Loucy (cell line): Measurements from ENCODE around the gene INO80C.

ENCODE experiments used
- H2AFZ ChIP-seq: fragments of 200-600 bp; sonication (generic); 2 replicates; pipeline ENCODE4 v1.6.0; 2016; ENCODE audit warnings: antibody characterized with exemption, mild to moderate bottlenecking, low read length, moderate library complexity
- H3F3A ChIP-seq: fragments of 200-600 bp; 2 replicates; pipeline ENCODE4 v1.6.0; 2016; ENCODE audit warnings: antibody characterized with exemption, low read depth, mild to moderate bottlenecking
- H3K27me3 ChIP-seq: fragments of 200-600 bp; sonication (generic); 2 replicates; pipeline ENCODE4 v1.6.1; 2014; ENCODE audit warnings: low read length, mild to moderate bottlenecking; ENCODE audit not compliant: insufficient read depth, poor library complexity, severe bottlenecking
- H3K36me3 ChIP-seq: fragments of 200-600 bp; sonication (generic); 2 replicates; pipeline ENCODE4 v1.6.1; 2016; ENCODE audit warnings: low read length; ENCODE audit not compliant: insufficient read depth
- H3K4me1 ChIP-seq: fragments of 200-600 bp; sonication (generic); 2 replicates; pipeline ENCODE4 v1.5.1; 2014; ENCODE audit warnings: low read length, mild to moderate bottlenecking; ENCODE audit not compliant: insufficient read depth, poor library complexity, severe bottlenecking
- H3K4me2 ChIP-seq: fragments of 200-600 bp; sonication (generic); 2 replicates; pipeline ENCODE4 v1.6.0; 2014; ENCODE audit warnings: antibody characterized with exemption, low read length, low read depth, mild to moderate bottlenecking; ENCODE audit not compliant: poor library complexity, severe bottlenecking
- H3K4me3 ChIP-seq: fragments of 200-600 bp; sonication (generic); 2 replicates; pipeline ENCODE4 v1.5.1; 2014; ENCODE audit warnings: low read length, mild to moderate bottlenecking, mixed read lengths; ENCODE audit not compliant: poor library complexity, severe bottlenecking
- H3K79me2 ChIP-seq: fragments of 200-600 bp; sonication (generic); 2 replicates; pipeline ENCODE4 v1.6.1; 2014; ENCODE audit warnings: low read length; ENCODE audit not compliant: insufficient read depth
- H3K9ac ChIP-seq: fragments of 200-600 bp; sonication (generic); 2 replicates; pipeline ENCODE4 v1.6.0; 2014; ENCODE audit warnings: mild to moderate bottlenecking, low read depth, low read length, moderate library complexity; ENCODE audit not compliant: poor library complexity, severe bottlenecking
- H3K9me2 ChIP-seq: fragments of 200-600 bp; sonication (generic); replicated peaks from 2 replicates; pipeline ENCODE4 v1.6.1; 2016; ENCODE audit warnings: low read depth, low read length, mixed read lengths
- H3K9me3 ChIP-seq: fragments of 200-600 bp; sonication (generic); 2 replicates; pipeline ENCODE4 v1.6.1; 2014; ENCODE audit warnings: mild to moderate bottlenecking, antibody characterized with exemption, low read length, low read depth; ENCODE audit not compliant: insufficient read depth
- H4K20me1 ChIP-seq: fragments of 200-600 bp; sonication (generic); 2 replicates; pipeline ENCODE4 v1.6.0; 2014; ENCODE audit warnings: antibody characterized with exemption, low read length, mild to moderate bottlenecking; ENCODE audit not compliant: insufficient read depth, poor library complexity, severe bottlenecking
- CTCF ChIP-seq: fragments of 200-600 bp; sonication (generic); conservative IDR thresholded peaks from 2 replicates; pipeline ENCODE4 v1.5.1; 2014; ENCODE audit warnings: mild to moderate bottlenecking, antibody characterized with exemption, low read length
- EZH2phosphoT487 ChIP-seq: fragments of 200-600 bp; IDR thresholded peaks from 2 replicates; pipeline ENCODE4 v1.6.1; 2018; ENCODE audit warnings: antibody characterized with exemption, mild to moderate bottlenecking, moderate library complexity, borderline replicate concordance

The INO80C gene

GRCh38 chr18:35465329-35465728 lies 32.4 kb downstream of the INO80C start:
- TF ChIP-seq EZH2phosphoT487: no peak
- no peak for TF ChIP-seq CTCF
- Histone ChIP-seq H2AFZ (no peak overlapping the region), H3K79me2 (no peaks in the 10 kb centered on the region), H3K4me1 (peaks cover 5% of the 10 kb centered on the region), H3K4me2 (no peak overlapping the region), H3K4me3 (no peak overlapping the region), H3K36me3 (no peaks in the 10 kb centered on the region; the same call in 1 of the 2 replicates), H3F3A (no peaks in the 10 kb centered on the region), H3K9me2 (no peaks in the 10 kb centered on the region), H3K9me3 (no peaks in the 10 kb centered on the region), H3K9ac (no peak overlapping the region), H4K20me1 (no peaks in the 10 kb centered on the region), H3K27me3 (no peaks in the 10 kb centered on the region)

- H3K4me1 ChIP-seq: peaks cover 5% of the 10 kb centered on the region
- H4K20me1 ChIP-seq: no peaks in the 10 kb centered on the region
- no peak overlapping the region for H3K4me2 ChIP-seq
- H3K36me3 ChIP-seq: no peaks in the 10 kb centered on the region
- no peaks in the 10 kb centered on the region for H3K79me2 ChIP-seq
- TF ChIP-seq CTCF (no peak), EZH2phosphoT487 (no peak)
- H2AFZ ChIP-seq: no peak overlapping the region
- no peaks in the 10 kb centered on the region for H3F3A ChIP-seq
- H3K9me3 ChIP-seq: no peaks in the 10 kb centered on the region
- H3K27me3 ChIP-seq: no peaks in the 10 kb centered on the region
- H3K9me2 ChIP-seq: no peaks in the 10 kb centered on the region
- H3K4me3 ChIP-seq: no peak overlapping the region
- H3K9ac ChIP-seq: no peak overlapping the region
These were observed 32.9 kb downstream of the INO80C start for GRCh38 chr18:35464831-35465279.

- H3K9me2 ChIP-seq: no peaks in the 10 kb centered on the region
- H2AFZ ChIP-seq: no peak overlapping the region
- no peaks in the 10 kb centered on the region for H4K20me1 ChIP-seq
- no peaks in the 10 kb centered on the region for H3K9me3 ChIP-seq
- no peak overlapping the region for H3K4me2 ChIP-seq
- H3K27me3 ChIP-seq: no peaks in the 10 kb centered on the region
- H3K79me2 ChIP-seq: no peaks in the 10 kb centered on the region
- H3F3A ChIP-seq: no peaks in the 10 kb centered on the region
- H3K4me3 ChIP-seq: no peak overlapping the region
- peaks cover 8% of the 10 kb centered on the region for H3K4me1 ChIP-seq
- no peak overlapping the region for H3K9ac ChIP-seq
- H3K36me3 ChIP-seq: no peaks in the 10 kb centered on the region
- TF ChIP-seq CTCF: no peak
- no peak for TF ChIP-seq EZH2phosphoT487
These were observed 33.9 kb downstream of the INO80C start for GRCh38 chr18:35463827-35464226.
